COR-L47 (cell line): ENCODE data around the gene ELN.
"Not testable (repeated sequence)": the region's sequence is repeated elsewhere in the genome, so short reads cannot be mapped to it uniquely, and the experiment has no call there.

ENCODE experiments used
- DNase-seq: peaks from one replicate; lab custom pipeline; 2025; lab: John Stamatoyannopoulos, UW

ELN gene

GRCh38 chr7:74027683-74028320 lies at the start of gene ELN:
Gene ELN (plus strand): TSS chr7:74028173. CDS start chr7:74028188, 15 bp downstream.
- DNase-seq: no peak

GRCh38 chr7:73978661-73979563 lies 49.1 kb upstream of the ELN start:
- DNase-seq: no peak

- not testable (repeated sequence) for DNase-seq
These were observed 48.3 kb upstream of the ELN start for GRCh38 chr7:73979656-73980055.

- no peak for DNase-seq
These were observed 47.8 kb upstream of the ELN start for GRCh38 chr7:73980206-73980605.

GRCh38 chr7:73981933-73982332 lies 46.0 kb upstream of the ELN start:
- DNase-seq: no peak

- DNase-seq: no peak
These were observed 44.4 kb upstream of the ELN start for GRCh38 chr7:73983437-73984164.

GRCh38 chr7:73984481-73985205 lies 43.3 kb upstream of the ELN start:
- no peak for DNase-seq

- DNase-seq: no peak
These were observed 42.2 kb upstream of the ELN start for GRCh38 chr7:73985737-73986141.

GRCh38 chr7:73986158-73986631 lies 41.8 kb upstream of the ELN start:
- DNase-seq: no peak

GRCh38 chr7:73987298-73987697 lies 40.7 kb upstream of the ELN start:
- DNase-seq: no peak

GRCh38 chr7:73988197-73988596 lies 39.8 kb upstream of the ELN start:
- no peak for DNase-seq

GRCh38 chr7:73991522-73992100 lies 36.4 kb upstream of the ELN start:
- DNase-seq: no peak

- no peak for DNase-seq
These were observed 35.8 kb upstream of the ELN start for GRCh38 chr7:73992101-73992562.

GRCh38 chr7:73994023-73994422 lies 34.0 kb upstream of the ELN start:
- DNase-seq: no peak

GRCh38 chr7:73994761-73995160 lies 33.2 kb upstream of the ELN start:
- no peak for DNase-seq

- DNase-seq: no peak
These were observed 32.6 kb upstream of the ELN start for GRCh38 chr7:73995330-73995729.

GRCh38 chr7:73995821-73996511 lies 32.0 kb upstream of the ELN start:
- DNase-seq: no peak

GRCh38 chr7:73997056-73997455 lies 30.9 kb upstream of the ELN start:
- DNase-seq: no peak

- no peak for DNase-seq
These were observed 28.1 kb upstream of the ELN start for GRCh38 chr7:73999664-74000435.
